ENCODE results near the gene IGF1R. TPM values are rescaled to one million over a fixed set of nuclear protein-coding genes. Genes with fewer than 3 reads are reported as not detected.
"Not testable (repeated sequence)": the region's sequence is repeated elsewhere in the genome, so short reads cannot be mapped to it uniquely, and the experiment has no call there.

Gene IGF1R
- polyA plus RNA-seq (ENCODE audit: low read depth in 6 of 6): 1 to 10 TPM in 5 of 6 donors, under 1 TPM in 1; 0.78 to 5.5 (median 3.3) TPM

DNA sequence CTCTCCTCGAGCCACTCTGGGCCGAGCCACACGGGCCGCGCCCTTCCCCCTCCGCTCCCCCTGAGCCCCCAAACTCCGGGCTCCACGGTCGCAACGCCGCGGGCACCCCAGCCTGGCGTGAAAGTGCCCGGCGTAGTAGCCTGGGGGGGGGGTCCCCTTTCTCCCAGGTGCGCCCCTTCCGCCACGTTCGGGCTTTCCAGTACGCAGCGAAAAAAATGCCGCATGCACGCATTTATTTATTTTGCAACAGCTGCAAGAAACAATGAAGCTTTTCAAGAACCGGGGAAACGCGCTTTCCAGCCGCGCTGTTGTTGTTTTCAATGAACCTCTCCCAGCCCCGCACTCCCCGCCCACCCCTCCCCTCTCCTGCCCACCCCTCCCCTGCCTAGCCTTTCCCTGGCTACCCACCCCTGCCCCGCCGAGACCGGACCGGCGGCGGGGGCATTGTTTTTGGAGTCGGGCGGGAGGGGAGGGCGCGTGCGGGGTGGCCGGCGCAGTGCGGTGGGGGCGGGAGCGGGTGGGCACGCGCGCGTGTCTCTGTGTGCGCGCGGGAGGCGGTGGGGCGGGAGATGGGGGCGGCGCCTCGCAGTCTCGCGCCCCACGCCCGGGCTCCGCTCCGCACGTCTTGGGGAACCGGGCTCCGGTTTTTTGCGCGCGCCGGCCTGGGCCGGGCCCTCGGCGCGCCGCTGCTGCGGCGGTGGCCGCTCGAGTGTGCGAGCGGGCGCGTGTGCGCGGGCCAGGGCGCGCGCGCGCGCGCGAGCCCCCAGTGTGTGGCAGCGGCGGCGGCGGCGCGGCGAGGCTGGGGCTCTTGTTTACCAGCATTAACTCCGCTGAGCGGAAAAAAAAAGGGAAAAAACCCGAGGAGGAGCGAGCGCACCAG is at the start of gene IGF1R:
Gene IGF1R (plus strand): TSS at position 766 of the 880 bp plus-strand sequence. CDS start 1,043 bp downstream, outside the sequence.
- peaks cover 0 to 10% (median 0%) of the 10 kb centered on the region in 7 donors for H3K9me3 Mint-ChIP-seq
- H3K4me1 Mint-ChIP-seq: peaks cover 12 to 33% (median 26%) of the 10 kb centered on the region in 3 donors
- DNase-seq (peak; percentile 90), ATAC-seq (ENCODE audit: low read depth in 2 of 2) (peak; percentile 48 to 63)
- H3K27ac Mint-ChIP-seq: peak within 1 kb of the TSS in 5 of 6 donors; percentile 80 to 96 (median 91)
- H3K4me3 Mint-ChIP-seq: peak within 1 kb of the TSS; percentile 83 to 96 (median 88)
- H3K27me3 Mint-ChIP-seq: peaks cover 11 to 37% (median 24%) of the 10 kb centered on the region in 3 donors
- peaks cover 0 to 8% of the 10 kb centered on the region in 2 donors for H3K36me3 Mint-ChIP-seq

DNA sequence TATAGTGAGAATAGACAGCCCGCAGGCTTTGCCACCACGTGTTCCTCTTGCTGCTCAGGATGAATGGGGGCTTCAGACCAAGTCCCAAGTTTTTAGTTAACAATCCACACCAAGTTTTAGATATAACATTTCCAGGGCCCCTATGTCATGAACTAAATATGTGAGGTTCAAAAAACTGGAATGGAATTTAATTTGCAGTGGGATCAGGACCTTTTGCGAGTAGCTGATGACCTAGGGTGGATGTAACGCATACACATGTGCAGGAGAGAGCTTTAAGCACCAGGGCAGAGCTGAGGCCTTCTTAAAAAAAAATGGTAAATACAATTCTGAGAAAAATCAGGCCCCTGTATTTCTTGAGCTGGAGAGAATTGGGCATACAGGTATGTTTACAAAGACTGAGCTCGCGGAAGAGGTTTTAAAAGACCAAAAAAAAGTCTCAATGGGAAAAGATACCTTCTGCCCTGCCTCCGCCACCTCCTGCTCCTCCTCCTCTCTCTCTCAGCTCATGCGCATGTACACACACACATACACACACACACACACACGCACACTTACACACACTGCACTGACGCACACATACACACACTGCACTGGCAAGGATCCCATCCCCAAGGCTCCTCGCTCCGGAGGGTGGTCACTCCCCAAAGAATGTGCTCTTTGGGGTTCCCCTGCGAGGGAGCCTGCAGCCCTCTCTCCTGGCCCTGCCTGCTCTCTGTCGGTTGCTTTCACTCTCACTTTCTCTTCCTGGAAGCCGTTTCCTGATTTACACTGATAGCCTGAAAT is 48.2 kb upstream of the IGF1R start:
- Mint-ChIP-seq H3K27ac (peak overlapping the region; percentile 84 to 98 (median 96)), H3K36me3 (peaks cover 0 to 4% of the 10 kb centered on the region in 2 donors), H3K9me3 (no peaks in the 10 kb centered on the region), H3K4me1 (peaks cover 12 to 27% (median 16%) of the 10 kb centered on the region in 3 donors), H3K4me3 (peak overlapping the region; percentile 85 to 99 (median 96)), H3K27me3 (peaks cover 9 to 28% (median 13%) of the 10 kb centered on the region in 3 donors)
- ATAC-seq (ENCODE audit: low read depth in 2 of 2): peak; percentile 81 to 93
- DNase-seq: peak; percentile 46

DNA sequence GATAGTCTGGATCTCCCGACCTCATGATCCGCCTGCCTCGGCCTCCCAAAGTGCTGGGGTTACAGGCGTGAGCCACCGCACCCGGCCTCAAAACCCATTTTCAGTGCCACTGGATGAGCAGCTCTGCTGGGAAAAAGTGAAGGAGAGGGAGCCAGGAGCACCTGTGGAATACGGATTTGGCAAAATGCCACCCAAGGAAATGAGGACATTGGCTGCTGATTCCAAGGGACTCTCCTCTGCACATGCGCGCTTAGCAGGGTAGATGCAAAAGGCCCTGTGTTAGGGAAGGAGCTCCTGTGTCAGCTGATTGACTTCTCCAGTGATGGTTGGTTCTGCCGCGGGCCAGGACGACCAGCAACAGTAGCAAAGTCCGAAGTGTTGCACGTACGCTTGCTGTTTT is 43.4 kb upstream of the IGF1R start:
- ATAC-seq (ENCODE audit: low read depth in 2 of 2) (no peak), DNase-seq (no peak)
- no peak overlapping the region for H3K4me3 Mint-ChIP-seq
- peaks cover 0 to 21% (median 0%) of the 10 kb centered on the region in 3 donors for H3K27me3 Mint-ChIP-seq
- H3K36me3 Mint-ChIP-seq: peaks cover 0 to 4% of the 10 kb centered on the region in 2 donors
- no peaks in the 10 kb centered on the region for H3K9me3 Mint-ChIP-seq
- H3K27ac Mint-ChIP-seq: no peak overlapping the region
- peaks cover 7 to 18% (median 10%) of the 10 kb centered on the region in 3 donors for H3K4me1 Mint-ChIP-seq

DNA sequence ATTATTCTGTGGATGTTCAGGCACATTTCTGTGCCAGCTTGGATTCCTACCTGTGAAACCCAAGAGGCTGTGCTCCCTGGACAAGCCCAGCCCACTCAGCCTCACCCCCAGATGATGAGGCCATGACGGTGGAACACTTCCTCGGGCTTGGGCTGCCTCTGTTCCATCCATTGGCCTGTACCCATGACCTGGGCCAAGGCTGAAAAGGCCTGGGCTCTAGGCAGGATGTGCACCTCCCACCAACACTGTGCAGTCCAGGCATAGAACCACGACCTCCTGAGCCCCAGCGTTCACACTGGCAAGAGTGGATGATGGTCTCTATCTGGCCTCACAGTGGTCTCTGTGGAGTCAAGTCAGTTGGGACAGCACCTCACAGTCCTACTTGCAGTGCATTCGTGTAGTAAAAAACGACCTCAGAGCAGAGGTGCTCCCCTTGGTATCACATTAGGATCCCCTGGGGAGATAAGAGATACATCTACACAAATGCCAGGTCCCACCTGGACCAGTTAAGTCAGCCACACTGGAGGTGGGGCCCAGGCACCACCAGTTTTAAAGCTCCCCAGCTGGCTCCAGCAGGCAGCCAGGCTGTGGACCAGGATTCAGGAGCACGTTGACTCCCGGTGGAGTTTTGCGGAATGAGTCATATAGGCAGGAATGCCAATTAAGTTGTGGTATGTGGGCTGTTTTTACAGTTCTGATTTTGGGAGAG is 39.0 kb upstream of the IGF1R start:
- peaks cover 0 to 23% (median 0%) of the 10 kb centered on the region in 3 donors for H3K27me3 Mint-ChIP-seq
- H3K27ac Mint-ChIP-seq: peak overlapping the region in 1 of 6 donors; percentile 19
- H3K36me3 Mint-ChIP-seq: no peaks in the 10 kb centered on the region
- ATAC-seq (ENCODE audit: low read depth in 2 of 2) (no peak), DNase-seq (no peak)
- H3K4me1 Mint-ChIP-seq: no peaks in the 10 kb centered on the region
- no peak overlapping the region for H3K4me3 Mint-ChIP-seq
- H3K9me3 Mint-ChIP-seq: no peaks in the 10 kb centered on the region

GRCh38 chr15:98610991-98611390 is 37.3 kb upstream of the IGF1R start:
- Mint-ChIP-seq H3K4me3 (no peak overlapping the region), H3K27ac (no peak overlapping the region), H3K27me3 (peaks cover 0 to 21% (median 2%) of the 10 kb centered on the region in 3 donors), H3K4me1 (no peaks in the 10 kb centered on the region), H3K9me3 (no peaks in the 10 kb centered on the region), H3K36me3 (no peaks in the 10 kb centered on the region)
- no peak for DNase-seq
- ATAC-seq (ENCODE audit: low read depth in 2 of 2): no peak

DNA sequence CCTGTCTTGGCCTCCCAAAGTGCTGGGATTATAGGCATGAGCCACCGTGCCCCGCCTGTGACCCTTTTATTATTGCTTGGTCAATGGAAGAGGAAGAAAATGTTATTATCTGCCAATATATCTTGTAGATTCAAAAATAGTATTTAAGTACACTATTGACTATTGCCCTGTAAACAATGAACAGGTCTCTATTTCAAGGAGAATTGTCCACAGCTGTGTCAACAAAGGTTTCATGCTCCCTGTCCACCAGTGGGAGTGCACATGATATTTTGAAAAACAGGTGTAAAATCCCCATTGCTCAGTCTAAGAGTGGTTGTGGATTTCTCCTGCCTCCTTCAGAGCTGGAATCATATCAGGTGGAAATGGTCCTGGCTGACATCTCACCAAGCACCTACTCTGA is 36.5 kb upstream of the IGF1R start:
- H3K4me3 Mint-ChIP-seq: no peak overlapping the region
- ATAC-seq (ENCODE audit: low read depth in 2 of 2) (no peak), DNase-seq (no peak)
- no peak overlapping the region for H3K27ac Mint-ChIP-seq
- H3K27me3 Mint-ChIP-seq: peaks cover 7 to 27% (median 9%) of the 10 kb centered on the region in 3 donors
- no peaks in the 10 kb centered on the region for H3K9me3 Mint-ChIP-seq
- H3K4me1 Mint-ChIP-seq: no peaks in the 10 kb centered on the region
- H3K36me3 Mint-ChIP-seq: no peaks in the 10 kb centered on the region

GRCh38 chr15:98612490-98613110 is 35.7 kb upstream of the IGF1R start:
- H3K4me1 Mint-ChIP-seq: no peaks in the 10 kb centered on the region
- H3K27ac Mint-ChIP-seq: no peak overlapping the region
- no peak for DNase-seq
- no peak overlapping the region for H3K4me3 Mint-ChIP-seq
- no peak for ATAC-seq (ENCODE audit: low read depth in 2 of 2)
- H3K27me3 Mint-ChIP-seq: peaks cover 7 to 35% (median 17%) of the 10 kb centered on the region in 3 donors
- H3K36me3 Mint-ChIP-seq: no peaks in the 10 kb centered on the region
- H3K9me3 Mint-ChIP-seq: no peaks in the 10 kb centered on the region

- Mint-ChIP-seq H3K27me3 (peaks cover 15 to 41% (median 26%) of the 10 kb centered on the region in 3 donors), H3K4me3 (peak overlapping the region in 1 of 8 donors; percentile 78), H3K27ac (no peak overlapping the region), H3K9me3 (no peaks in the 10 kb centered on the region), H3K36me3 (no peaks in the 10 kb centered on the region), H3K4me1 (no peaks in the 10 kb centered on the region)
- ATAC-seq (ENCODE audit: low read depth in 2 of 2) (no peak), DNase-seq (no peak)
These were observed 33.7 kb upstream of the IGF1R start for GRCh38 chr15:98614681-98615080.

- ATAC-seq (ENCODE audit: low read depth in 2 of 2): no peak
- H3K4me3 Mint-ChIP-seq: no peak overlapping the region
- no peaks in the 10 kb centered on the region for H3K9me3 Mint-ChIP-seq
- no peak overlapping the region for H3K27ac Mint-ChIP-seq
- no peaks in the 10 kb centered on the region for H3K4me1 Mint-ChIP-seq
- H3K27me3 Mint-ChIP-seq: peaks cover 23 to 50% (median 43%) of the 10 kb centered on the region in 3 donors
- H3K36me3 Mint-ChIP-seq: no peaks in the 10 kb centered on the region
- DNase-seq: no peak
These were observed 31.9 kb upstream of the IGF1R start for GRCh38 chr15:98616397-98616796.

DNA sequence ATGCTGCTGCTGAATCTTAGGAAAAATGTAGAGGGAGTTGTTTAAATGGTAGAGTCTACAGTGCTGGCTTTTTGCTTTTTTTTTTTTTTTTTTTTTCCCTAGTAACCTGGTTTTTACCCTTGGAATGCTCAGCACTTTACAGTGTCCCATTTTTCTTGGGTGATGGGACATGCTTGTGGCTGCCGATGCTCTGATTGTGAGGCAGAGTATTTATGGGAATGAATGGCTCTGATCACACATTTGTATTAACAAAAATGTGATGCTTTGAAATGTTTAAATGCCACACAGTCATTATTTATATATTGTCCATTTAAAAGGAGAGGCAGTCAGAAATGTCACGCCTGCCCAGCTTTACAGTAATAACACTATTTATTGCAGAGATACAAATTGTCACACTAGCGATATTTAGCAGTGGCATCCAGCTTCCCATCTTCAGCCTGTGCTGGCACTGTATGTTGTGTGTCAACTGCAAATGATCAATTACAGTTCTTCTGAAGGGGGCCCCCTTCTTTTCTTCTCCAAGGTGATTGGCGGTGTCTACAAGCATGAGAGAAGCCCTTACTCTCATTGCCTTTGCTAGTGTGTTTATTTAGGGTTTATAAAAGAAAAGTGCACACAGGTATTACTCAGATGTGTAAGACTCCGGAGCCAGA is 30.9 kb upstream of the IGF1R start:
- H3K4me3 Mint-ChIP-seq: no peak overlapping the region
- no peaks in the 10 kb centered on the region for H3K9me3 Mint-ChIP-seq
- H3K36me3 Mint-ChIP-seq: no peaks in the 10 kb centered on the region
- DNase-seq (no peak), ATAC-seq (ENCODE audit: low read depth in 2 of 2) (no peak)
- H3K27me3 Mint-ChIP-seq: peaks cover 23 to 54% (median 45%) of the 10 kb centered on the region in 3 donors
- no peak overlapping the region for H3K27ac Mint-ChIP-seq
- H3K4me1 Mint-ChIP-seq: no peaks in the 10 kb centered on the region

DNA sequence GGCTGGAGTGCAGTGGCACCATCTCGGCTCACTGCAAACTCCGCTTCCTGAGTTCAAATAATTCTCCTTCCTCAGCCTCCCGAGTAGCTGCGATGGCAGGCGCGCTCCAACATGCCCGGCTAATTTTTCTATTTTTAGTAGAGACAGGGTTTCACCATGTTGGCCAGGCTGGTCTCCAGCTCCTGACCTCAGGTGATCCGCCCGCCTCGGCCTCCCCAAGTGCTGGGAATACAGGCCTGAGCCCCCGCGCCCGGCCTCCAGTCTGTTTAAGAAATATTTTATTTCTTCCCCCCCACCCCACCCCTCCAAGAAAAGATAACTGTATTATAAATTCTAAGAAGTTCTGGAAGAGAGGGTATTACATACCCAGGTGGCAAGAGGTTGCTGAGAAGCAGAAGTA is 29.8 kb upstream of the IGF1R start:
- ATAC-seq (ENCODE audit: low read depth in 2 of 2); H3K27ac Mint-ChIP-seq; DNase-seq; H3K4me1 Mint-ChIP-seq; H3K4me3 Mint-ChIP-seq; H3K9me3 Mint-ChIP-seq; H3K36me3 Mint-ChIP-seq: not testable (repeated sequence)
- H3K27me3 Mint-ChIP-seq: peaks cover 23 to 54% (median 45%) of the 10 kb centered on the region in 3 donors

- no peak for DNase-seq
- Mint-ChIP-seq H3K9me3 (no peaks in the 10 kb centered on the region), H3K27ac (no peak overlapping the region), H3K27me3 (peaks cover 33 to 54% (median 45%) of the 10 kb centered on the region in 3 donors), H3K4me3 (no peak overlapping the region), H3K4me1 (no peaks in the 10 kb centered on the region), H3K36me3 (no peaks in the 10 kb centered on the region)
- ATAC-seq (ENCODE audit: low read depth in 2 of 2): no peak
These were observed 28.3 kb upstream of the IGF1R start for GRCh38 chr15:98620020-98620419.

Data from naive B cell (primary cell).